Measurements from ENCODE around the gene BAHCC1.

- TF ChIP-seq CTCF (IDR thresholded peaks at IDR 0.05) = no peak
- no peak for TF ChIP-seq EZH2phosphoT487 (IDR thresholded peaks at IDR 0.05)
- no peak for TF ChIP-seq EZH2 (IDR thresholded peaks at IDR 0.05)
Measured at GRCh38 chr17:81366648-81367047, 28.6 kb upstream of the BAHCC1 start.

Measured in neural progenitor cell (in vitro differentiated cells).